Panc1 (cell line): Measurements from ENCODE around the gene LUZP2. TPM values are rescaled to one million over a fixed set of nuclear protein-coding genes. Genes with fewer than 3 reads are reported as not detected.

Experiments
- ATAC-seq: fragments of 200-7000 bp; cut with Tn5 transposase; 2 replicates; pipeline ENCODE4 v1.9.1; 2020; ENCODE audit warnings: mild to moderate bottlenecking, moderate library complexity
- BruUV-seq: library from RNA; stranded (reverse); fragments of 400-500 nt; replicated peaks from 2 replicates; lab custom pipeline; 2021; lab: Mats Ljungman, UMichigan
- CTCF ChIA-PET: fragments of 300-600 bp; sonication (Branson Sonifier 250); formaldehyde crosslinking; loops from one replicate; lab custom pipeline; 2022; ENCODE audit warnings: antibody characterized with exemption; lab: Charles Lee
- POLR2A ChIA-PET: fragments of 300-600 bp; sonication (Branson Sonifier 250); formaldehyde crosslinking; loops from one replicate; lab custom pipeline; 2022; ENCODE audit warnings: antibody characterized with exemption; lab: Charles Lee
- DNase-seq: peaks from one replicate; pipeline ENCODE4 v3.0.0-alpha.2; 2010; ENCODE audit warnings: low read depth, low spot score
- H3K27ac ChIP-seq: 2 replicates; pipeline ENCODE4 v1.5.1; 2011; ENCODE audit warnings: mild to moderate bottlenecking, low read length, inconsistent platforms
- H3K27me3 ChIP-seq: fragments of 200-500 bp; sonication (Bioruptor generic); 2 replicates; pipeline ENCODE4 v1.6.0; 2014; ENCODE audit warnings: low read length, inconsistent platforms; ENCODE audit not compliant: control insufficient read depth, insufficient read depth
- H3K36me3 ChIP-seq: fragments of 200-500 bp; sonication (Bioruptor generic); 2 replicates; pipeline ENCODE4 v1.5.1; 2014; ENCODE audit warnings: inconsistent platforms, mild to moderate bottlenecking, low read length, moderate library complexity; ENCODE audit not compliant: control insufficient read depth, insufficient read depth
- H3K4me1 ChIP-seq: 2 replicates; pipeline ENCODE4 v1.5.1; 2011; ENCODE audit warnings: inconsistent platforms, mild to moderate bottlenecking, low read length, moderate library complexity; ENCODE audit not compliant: control insufficient read depth, insufficient read depth
- H3K4me3 ChIP-seq, 2 experiments: 2 replicates each; pipeline ENCODE4 v1.5.1; 2011 to 2012; ENCODE audit warnings: low read depth in 2 of 2, low read length in 2 of 2, mild to moderate bottlenecking in 2 of 2, inconsistent platforms in 1 of 2, moderate library complexity in 1 of 2
- H3K9me3 ChIP-seq: fragments of 200-500 bp; sonication (Bioruptor generic); 2 replicates; pipeline ENCODE4 v1.5.1; 2014; ENCODE audit warnings: low read depth, mild to moderate bottlenecking, inconsistent platforms, low read length, moderate library complexity; ENCODE audit not compliant: control insufficient read depth, insufficient read depth
- CTCF ChIP-seq: fragments of 450-650 bp; IDR thresholded peaks from 2 replicates; pipeline ENCODE4 v1.5.1; 2017; ENCODE audit warnings: mild to moderate bottlenecking
- POLR2AphosphoS5 ChIP-seq: IDR thresholded peaks from 2 replicates; pipeline ENCODE4 v1.6.1; 2012; ENCODE audit warnings: mild to moderate bottlenecking, low read depth, low read length, moderate library complexity
- REST ChIP-seq, 2 experiments: IDR thresholded peaks; 2 replicates each; pipeline ENCODE4 v1.6.1; 2011 to 2012; ENCODE audit warnings: low read depth in 2 of 2, control low read depth in 1 of 2, low read length in 1 of 2, mild to moderate bottlenecking in 1 of 2, moderate library complexity in 1 of 2; ENCODE audit not compliant: insufficient read depth in 1 of 2
- SIN3A ChIP-seq: IDR thresholded peaks from 2 replicates; pipeline ENCODE4 v1.6.1; 2012; ENCODE audit warnings: low read depth, mild to moderate bottlenecking, low read length, moderate library complexity, borderline replicate concordance; ENCODE audit not compliant: insufficient read depth
- TCF7L2 ChIP-seq: IDR thresholded peaks from 2 replicates; pipeline ENCODE4 v1.6.1; 2011; ENCODE audit warnings: mild to moderate bottlenecking, low read depth, low read length, inconsistent platforms
- in situ Hi-C: cut with HindIII; loops from 2 replicates; pipeline ENCODE4 v1.10.0; 2016; ENCODE audit warnings: low sequenced_read_pairs, low pct_unique_long_range_greater_than_20kb
- intact Hi-C: fragments of 100-400 bp; cut with micrococcal nuclease; formaldehyde crosslinking; loops from one replicate; pipeline ENCODE4 v1.10.0; 2022; ENCODE audit not compliant: unreplicated experiment
- total RNA-seq: library from RNA; stranded (reverse); gene quantifications from one replicate; pipeline ENCODE4 v1.2.1, GENCODE V29; 2021; ENCODE audit not compliant: unreplicated experiment

The LUZP2 gene
- total RNA-seq, 1 experiment from 2014 or later, result 0.18 TPM

- TF ChIP-seq REST (IDR thresholded peaks at IDR 0.05; ENCODE audit: insufficient read depth in 1 of 2, low read depth in 2 of 2, low read length in 1 of 2) (no peak), SIN3A (no peak), TCF7L2 (no peak), POLR2AphosphoS5 (no peak), CTCF (no peak)
- in situ Hi-C loops, result no loop called here
- intact Hi-C loops, result no loop called here
Observed at GRCh38 chr11:24609192-24610119, 112.6 kb downstream of the LUZP2 start.

GRCh38 chr11:24615451-24616160, 118.8 kb downstream of the LUZP2 start:
- Histone ChIP-seq H3K27me3 (no peaks in the 10 kb centered on the region), H3K9me3 (no peaks in the 10 kb centered on the region), H3K27ac (no peak overlapping the region), H3K4me3 (no peak overlapping the region), H3K4me1 (no peaks in the 10 kb centered on the region), H3K36me3 (no peaks in the 10 kb centered on the region)
- in situ Hi-C loops (no loop called here), intact Hi-C loops (no loop called here)
- DNase-seq, result no peak
- ChIA-PET POLR2A (no interaction called here), CTCF (no interaction called here)
- TF ChIP-seq TCF7L2 (no peak), REST (IDR thresholded peaks at IDR 0.05; ENCODE audit: insufficient read depth in 1 of 2, low read depth in 2 of 2, low read length in 1 of 2) (no peak), CTCF (no peak), POLR2AphosphoS5 (no peak)
- no peak for ATAC-seq
- BruUV-seq, result no TSS peak

More at GRCh38 chr11:24609192-24610119, 112.6 kb downstream of the LUZP2 start:
- BruUV-seq, result no TSS peak
- Histone ChIP-seq H3K27ac (no peak overlapping the region), H3K27me3 (no peaks in the 10 kb centered on the region), H3K9me3 (no peaks in the 10 kb centered on the region), H3K4me1 (no peaks in the 10 kb centered on the region), H3K36me3 (no peaks in the 10 kb centered on the region), H3K4me3 (no peak overlapping the region)
- CTCF ChIA-PET, result no interaction called here
- ATAC-seq (no peak), DNase-seq (no peak)
- POLR2A ChIA-PET, result interaction anchor here (0.6 kb wide), 1 partner anchor 160 kb away, joined by 3 read pairs; no protein-coding TSS in a partner anchor
